Caco-2 (cell line): Measurements from ENCODE around the gene TMEM187. TPM values are rescaled to one million over a fixed set of nuclear protein-coding genes. Genes with fewer than 3 reads are reported as not detected.

ENCODE experiments used
- BruUV-seq: library from RNA; stranded (reverse); fragments of 400-500 nt; replicated peaks from 2 replicates; lab custom pipeline; 2021; lab: Mats Ljungman, UMichigan
- CTCF ChIA-PET: fragments of 300-600 bp; sonication (Branson Sonifier 250); formaldehyde crosslinking; loops from one replicate; lab custom pipeline; 2022; ENCODE audit warnings: antibody characterized with exemption; lab: Charles Lee
- POLR2A ChIA-PET: fragments of 300-600 bp; sonication (Branson Sonifier 250); formaldehyde crosslinking; loops from one replicate; lab custom pipeline; 2022; ENCODE audit warnings: antibody characterized with exemption; lab: Charles Lee
- DNase-seq, 2 experiments: peaks; one replicate each; pipeline versions ENCODE4 v3.0.0 to v3.0.0-alpha.2; 2020 to 2022
- H3K27me3 ChIP-seq: replicated peaks from 2 replicates; pipeline ENCODE4 v1.6.0; 2011; ENCODE audit warnings: low read length; ENCODE audit not compliant: control insufficient read depth, insufficient read depth
- H3K36me3 ChIP-seq: 2 replicates; pipeline ENCODE4 v1.5.1; 2011; ENCODE audit warnings: low read length; ENCODE audit not compliant: control insufficient read depth, insufficient read depth
- H3K4me1 ChIP-seq: fragments of 250-450 bp; sonication (Bioruptor Pico); 2 replicates; pipeline ENCODE4 v1.5.1; 2020; ENCODE audit warnings: mild to moderate bottlenecking
- H3K4me3 ChIP-seq: 2 replicates; pipeline ENCODE4 v1.5.1; 2011; ENCODE audit warnings: low read depth, mild to moderate bottlenecking, control low read depth, low read length
- H3K9me3 ChIP-seq: fragments of 250-450 bp; sonication (Bioruptor Pico); 2 replicates; pipeline ENCODE4 v1.5.1; 2020; ENCODE audit warnings: mild to moderate bottlenecking, moderate library complexity
- H3K27ac Mint-ChIP-seq: one replicate; pipeline ENCODE4 v1.8.0; 2022; ENCODE audit warnings: mixed read lengths; ENCODE audit not compliant: unreplicated experiment
- H3K27me3 Mint-ChIP-seq: one replicate; pipeline ENCODE4 v1.8.0; 2022; ENCODE audit warnings: mixed read lengths; ENCODE audit not compliant: insufficient read depth, unreplicated experiment
- H3K36me3 Mint-ChIP-seq: one replicate; pipeline ENCODE4 v1.8.0; 2022; ENCODE audit warnings: mild to moderate bottlenecking, mixed read lengths; ENCODE audit not compliant: insufficient read depth, unreplicated experiment
- H3K4me1 Mint-ChIP-seq: one replicate; pipeline ENCODE4 v1.8.0; 2022; ENCODE audit warnings: low read depth, mixed read lengths; ENCODE audit not compliant: unreplicated experiment
- H3K4me3 Mint-ChIP-seq: one replicate; pipeline ENCODE4 v1.8.0; 2022; ENCODE audit warnings: mild to moderate bottlenecking, moderate library complexity, mixed read lengths; ENCODE audit not compliant: unreplicated experiment
- H3K9me3 Mint-ChIP-seq: one replicate; pipeline ENCODE4 v1.8.0; 2022; ENCODE audit warnings: mixed read lengths; ENCODE audit not compliant: unreplicated experiment
- CTCF ChIP-seq, 2 experiments: fragments of 200-600 bp in 1 of 2; IDR thresholded peaks; 1 replicate in 1 of 2; 2 replicates in 1 of 2; pipeline versions ENCODE4 v1.5.1 to v1.8.0; 2011 to 2022; ENCODE audit warnings: antibody characterized with exemption in 1 of 2, control low read depth in 1 of 2, inconsistent platforms in 1 of 2, low read depth in 1 of 2, low read length in 1 of 2, mild to moderate bottlenecking in 1 of 2, moderate library complexity in 1 of 2; ENCODE audit not compliant: insufficient read depth in 1 of 2, severe bottlenecking in 1 of 2, unreplicated experiment in 1 of 2
- intact Hi-C: fragments of 100-400 bp; cut with micrococcal nuclease; formaldehyde crosslinking; loops from one replicate; pipeline ENCODE4 v1.10.0; 2022; ENCODE audit not compliant: unreplicated experiment
- total RNA-seq: library from RNA; stranded (reverse); gene quantifications from 2 replicates; pipeline ENCODE4 v1.2.3, GENCODE V29; 2022

Gene TMEM187
- total RNA-seq, 1 experiment from 2014 or later = 4.9 TPM

DNA sequence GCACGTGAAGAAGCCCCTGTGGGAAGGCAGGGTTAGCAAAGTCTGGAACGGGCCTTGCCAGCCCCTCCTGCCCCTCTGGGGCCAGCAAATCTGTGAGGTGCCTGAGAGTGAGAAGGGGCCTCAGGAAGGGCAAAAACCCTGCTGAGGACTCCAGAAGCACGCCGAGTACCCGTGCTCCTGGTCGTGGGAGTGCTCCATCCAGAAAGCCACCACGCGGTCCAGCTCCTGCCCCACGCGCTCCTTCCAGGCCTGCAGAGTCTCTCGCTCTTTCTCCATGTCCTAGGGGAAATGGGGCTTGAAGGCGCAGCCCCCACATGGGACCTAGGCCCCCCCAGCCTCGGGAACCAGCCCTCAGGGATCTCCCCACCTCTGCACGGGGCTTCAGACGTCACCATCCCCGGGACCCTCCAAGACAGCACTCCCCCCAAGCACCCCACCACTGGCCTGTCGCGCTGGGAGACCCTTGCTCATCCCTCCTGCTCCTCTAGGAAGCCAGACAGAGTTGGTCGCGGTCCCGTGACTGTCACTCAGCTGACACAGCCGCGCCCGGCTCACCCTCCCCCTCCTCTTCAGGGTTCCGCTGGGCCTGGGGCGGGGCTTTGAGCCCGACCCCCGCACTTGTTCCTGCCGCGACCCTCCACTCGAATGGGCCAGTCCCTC is 28.3 kb upstream of the TMEM187 start, which contains the start of gene RENBP:
Gene RENBP, minus strand, starts transcription at position 504 of the 660 bp plus-strand sequence. Its CDS starts 33 bp downstream, at position 471.
- Mint-ChIP-seq H3K4me1 (peaks cover 5% of the 10 kb centered on the region), H3K9me3 (no peaks in the 10 kb centered on the region), H3K27ac (no peak within 1 kb of the TSS), H3K36me3 (peaks cover 31% of the 10 kb centered on the region), H3K27me3 (no peaks in the 10 kb centered on the region), H3K4me3 (no peak within 1 kb of the TSS)
- ChIA-PET POLR2A (no interaction called here), CTCF (interaction anchor here (0.6 kb wide), 1 partner anchor 40 kb away, joined by 3 read pairs; no protein-coding TSS in a partner anchor)
- Histone ChIP-seq H3K9me3 (no peaks in the 10 kb centered on the region), H3K4me3 (no peak within 1 kb of the TSS), H3K36me3 (no peaks in the 10 kb centered on the region; the same call in 1 of the 2 replicates), H3K4me1 (0 out of 2 replicates have a peak, but pooled peaks cover 6% of the 10 kb centered on the region), H3K27me3 (no peaks in the 10 kb centered on the region)
- intact Hi-C loops = no loop called here
- no peak for TF ChIP-seq CTCF (IDR thresholded peaks at IDR 0.05; ENCODE audit: insufficient read depth in 1 of 2, low read depth in 1 of 2, low read length in 1 of 2, severe bottlenecking in 1 of 2, unreplicated experiment in 1 of 2)
- BruUV-seq = no TSS peak
- DNase-seq = no peak

- H3K4me3 ChIP-seq = no peak overlapping the region
- DNase-seq = no peak
- no peaks in the 10 kb centered on the region; the same call in 1 of the 2 replicates for H3K36me3 ChIP-seq
- H3K9me3 ChIP-seq = no peaks in the 10 kb centered on the region
- Mint-ChIP-seq H3K9me3 (no peaks in the 10 kb centered on the region), H3K36me3 (peaks cover 36% of the 10 kb centered on the region), H3K27ac (no peak overlapping the region), H3K4me3 (no peak overlapping the region), H3K4me1 (peaks cover 5% of the 10 kb centered on the region), H3K27me3 (no peaks in the 10 kb centered on the region)
- ChIA-PET POLR2A (interaction anchor here (0.6 kb wide), 1 partner anchor 18 kb away, joined by 4 read pairs; no protein-coding TSS in a partner anchor), CTCF (interaction anchor here (0.6 kb wide), 1 partner anchor 41 kb away, joined by 3 read pairs; no protein-coding TSS in a partner anchor)
- 0 out of 2 replicates have a peak, but pooled peaks cover 6% of the 10 kb centered on the region for H3K4me1 ChIP-seq
- intact Hi-C loops = no loop called here
- BruUV-seq = no TSS peak
- H3K27me3 ChIP-seq = no peaks in the 10 kb centered on the region
- TF ChIP-seq CTCF (IDR thresholded peaks at IDR 0.05; ENCODE audit: insufficient read depth in 1 of 2, low read depth in 1 of 2, low read length in 1 of 2, severe bottlenecking in 1 of 2, unreplicated experiment in 1 of 2) = no peak
Observed at GRCh38 chrX:153944800-153945150, 27.8 kb upstream of the TMEM187 start.

DNA sequence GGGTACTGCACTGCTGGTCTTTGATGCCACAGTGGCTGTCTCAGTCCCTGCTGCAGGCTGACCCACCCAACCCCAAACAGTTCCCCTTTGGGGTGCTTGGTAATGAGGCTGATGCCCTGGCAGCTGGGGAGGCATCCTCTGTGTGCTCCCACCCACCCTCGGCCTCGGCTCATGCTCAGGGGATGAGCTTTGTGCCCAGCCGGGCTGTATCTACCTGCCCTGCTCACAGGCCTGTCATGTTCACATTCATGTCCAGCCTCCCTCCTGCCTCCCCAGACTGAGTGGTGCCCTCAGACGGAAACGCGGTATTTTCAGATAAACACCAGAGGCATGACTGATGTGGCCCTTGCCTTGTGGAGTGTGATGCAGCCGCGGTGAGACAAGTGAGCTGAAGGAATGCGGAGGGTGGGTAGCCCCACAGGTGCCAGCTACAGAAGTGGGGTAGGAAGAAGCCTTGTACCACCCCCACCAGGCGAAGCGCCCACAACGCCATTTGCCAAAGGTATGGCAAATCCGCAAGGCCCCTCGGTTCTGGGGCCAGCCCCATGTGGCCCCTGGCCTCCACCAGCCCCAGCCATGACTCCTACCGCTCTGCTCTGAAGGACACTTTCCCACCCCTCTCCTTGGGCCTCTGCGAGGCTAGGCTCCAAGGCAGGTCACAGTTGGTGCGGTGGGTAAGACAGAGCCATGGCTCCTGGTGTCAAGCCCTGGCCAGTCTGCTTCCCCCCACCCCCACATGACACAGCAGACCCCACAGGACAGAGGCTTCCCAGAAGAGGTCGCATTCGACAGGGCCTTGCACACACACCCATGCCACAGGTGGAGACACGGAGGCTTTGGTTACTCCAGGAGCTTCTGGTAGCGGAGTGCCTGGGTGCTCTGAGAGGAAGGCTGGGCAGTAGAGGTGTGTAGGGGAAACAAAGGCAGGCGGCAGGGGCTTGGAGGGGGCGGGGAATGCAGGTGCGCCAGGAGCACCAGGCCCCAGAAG is 26.3 kb upstream of the TMEM187 start:
- Histone ChIP-seq H3K9me3 (no peaks in the 10 kb centered on the region), H3K27me3 (no peaks in the 10 kb centered on the region), H3K36me3 (no peaks in the 10 kb centered on the region; the same call in 1 of the 2 replicates), H3K4me1 (no peaks in the 10 kb centered on the region), H3K4me3 (no peak overlapping the region)
- Mint-ChIP-seq H3K36me3 (peaks cover 50% of the 10 kb centered on the region), H3K4me3 (no peak overlapping the region), H3K4me1 (no peaks in the 10 kb centered on the region), H3K27ac (no peak overlapping the region), H3K9me3 (no peaks in the 10 kb centered on the region), H3K27me3 (no peaks in the 10 kb centered on the region)
- ChIA-PET POLR2A (no interaction called here), CTCF (interaction anchor here (0.6 to 2.2 kb wide), 5 partner anchors 10 to 181 kb away, joined by 3 to 37 read pairs (median 3); partner anchors contain the start of gene ARHGAP4)
- no TSS peak for BruUV-seq
- intact Hi-C loops = no loop called here
- TF ChIP-seq CTCF (IDR thresholded peaks at IDR 0.05; ENCODE audit: insufficient read depth in 1 of 2, low read depth in 1 of 2, low read length in 1 of 2, severe bottlenecking in 1 of 2, unreplicated experiment in 1 of 2) = no peak
- DNase-seq = no peak
